Panc1 (cell line): ENCODE measurements around the gene SSBP3. TPM values are rescaled to one million over a fixed set of nuclear protein-coding genes. Genes with fewer than 3 reads are reported as not detected.

Source experiments
- ATAC-seq: fragments of 200-7000 bp; cut with Tn5 transposase; 2 replicates; pipeline ENCODE4 v1.9.1; 2020; ENCODE audit warnings: mild to moderate bottlenecking, moderate library complexity
- BruUV-seq: library from RNA; stranded (reverse); fragments of 400-500 nt; replicated peaks from 2 replicates; lab custom pipeline; 2021; lab: Mats Ljungman, UMichigan
- CTCF ChIA-PET: fragments of 300-600 bp; sonication (Branson Sonifier 250); formaldehyde crosslinking; loops from one replicate; lab custom pipeline; 2022; ENCODE audit warnings: antibody characterized with exemption; lab: Charles Lee
- POLR2A ChIA-PET: fragments of 300-600 bp; sonication (Branson Sonifier 250); formaldehyde crosslinking; loops from one replicate; lab custom pipeline; 2022; ENCODE audit warnings: antibody characterized with exemption; lab: Charles Lee
- DNase-seq: peaks from one replicate; pipeline ENCODE4 v3.0.0-alpha.2; 2010; ENCODE audit warnings: low read depth, low spot score
- H3K27ac ChIP-seq: 2 replicates; pipeline ENCODE4 v1.5.1; 2011; ENCODE audit warnings: mild to moderate bottlenecking, low read length, inconsistent platforms
- H3K27me3 ChIP-seq: fragments of 200-500 bp; sonication (Bioruptor generic); 2 replicates; pipeline ENCODE4 v1.6.0; 2014; ENCODE audit warnings: low read length, inconsistent platforms; ENCODE audit not compliant: control insufficient read depth, insufficient read depth
- H3K36me3 ChIP-seq: fragments of 200-500 bp; sonication (Bioruptor generic); 2 replicates; pipeline ENCODE4 v1.5.1; 2014; ENCODE audit warnings: inconsistent platforms, mild to moderate bottlenecking, low read length, moderate library complexity; ENCODE audit not compliant: control insufficient read depth, insufficient read depth
- H3K4me1 ChIP-seq: 2 replicates; pipeline ENCODE4 v1.5.1; 2011; ENCODE audit warnings: inconsistent platforms, mild to moderate bottlenecking, low read length, moderate library complexity; ENCODE audit not compliant: control insufficient read depth, insufficient read depth
- H3K4me3 ChIP-seq, 2 experiments: 2 replicates each; pipeline ENCODE4 v1.5.1; 2011 to 2012; ENCODE audit warnings: low read depth in 2 of 2, low read length in 2 of 2, mild to moderate bottlenecking in 2 of 2, inconsistent platforms in 1 of 2, moderate library complexity in 1 of 2
- H3K9me3 ChIP-seq: fragments of 200-500 bp; sonication (Bioruptor generic); 2 replicates; pipeline ENCODE4 v1.5.1; 2014; ENCODE audit warnings: low read depth, mild to moderate bottlenecking, inconsistent platforms, low read length, moderate library complexity; ENCODE audit not compliant: control insufficient read depth, insufficient read depth
- POLR2AphosphoS5 ChIP-seq: IDR thresholded peaks from 2 replicates; pipeline ENCODE4 v1.6.1; 2012; ENCODE audit warnings: mild to moderate bottlenecking, low read depth, low read length, moderate library complexity
- SIN3A ChIP-seq: IDR thresholded peaks from 2 replicates; pipeline ENCODE4 v1.6.1; 2012; ENCODE audit warnings: low read depth, mild to moderate bottlenecking, low read length, moderate library complexity, borderline replicate concordance; ENCODE audit not compliant: insufficient read depth
- TCF7L2 ChIP-seq: IDR thresholded peaks from 2 replicates; pipeline ENCODE4 v1.6.1; 2011; ENCODE audit warnings: mild to moderate bottlenecking, low read depth, low read length, inconsistent platforms
- in situ Hi-C: cut with HindIII; loops from 2 replicates; pipeline ENCODE4 v1.10.0; 2016; ENCODE audit warnings: low sequenced_read_pairs, low pct_unique_long_range_greater_than_20kb
- intact Hi-C: fragments of 100-400 bp; cut with micrococcal nuclease; formaldehyde crosslinking; loops from one replicate; pipeline ENCODE4 v1.10.0; 2022; ENCODE audit not compliant: unreplicated experiment
- total RNA-seq: library from RNA; stranded (reverse); gene quantifications from one replicate; pipeline ENCODE4 v1.2.1, GENCODE V29; 2021; ENCODE audit not compliant: unreplicated experiment
- TF ChIP-seq, protein P1 (sequence below), 2 experiments: IDR thresholded peaks; 2 replicates each; pipeline ENCODE4 v1.6.1; 2011 to 2012; ENCODE audit warnings: low read depth in 2 of 2, control low read depth in 1 of 2, low read length in 1 of 2, mild to moderate bottlenecking in 1 of 2, moderate library complexity in 1 of 2; ENCODE audit not compliant: insufficient read depth in 1 of 2
- TF ChIP-seq, protein P2 (sequence below): fragments of 450-650 bp; IDR thresholded peaks from 2 replicates; pipeline ENCODE4 v1.5.1; 2017; ENCODE audit warnings: mild to moderate bottlenecking

Gene SSBP3
- total RNA-seq, 1 experiment from 2014 or later = 22.5 TPM

DNA sequence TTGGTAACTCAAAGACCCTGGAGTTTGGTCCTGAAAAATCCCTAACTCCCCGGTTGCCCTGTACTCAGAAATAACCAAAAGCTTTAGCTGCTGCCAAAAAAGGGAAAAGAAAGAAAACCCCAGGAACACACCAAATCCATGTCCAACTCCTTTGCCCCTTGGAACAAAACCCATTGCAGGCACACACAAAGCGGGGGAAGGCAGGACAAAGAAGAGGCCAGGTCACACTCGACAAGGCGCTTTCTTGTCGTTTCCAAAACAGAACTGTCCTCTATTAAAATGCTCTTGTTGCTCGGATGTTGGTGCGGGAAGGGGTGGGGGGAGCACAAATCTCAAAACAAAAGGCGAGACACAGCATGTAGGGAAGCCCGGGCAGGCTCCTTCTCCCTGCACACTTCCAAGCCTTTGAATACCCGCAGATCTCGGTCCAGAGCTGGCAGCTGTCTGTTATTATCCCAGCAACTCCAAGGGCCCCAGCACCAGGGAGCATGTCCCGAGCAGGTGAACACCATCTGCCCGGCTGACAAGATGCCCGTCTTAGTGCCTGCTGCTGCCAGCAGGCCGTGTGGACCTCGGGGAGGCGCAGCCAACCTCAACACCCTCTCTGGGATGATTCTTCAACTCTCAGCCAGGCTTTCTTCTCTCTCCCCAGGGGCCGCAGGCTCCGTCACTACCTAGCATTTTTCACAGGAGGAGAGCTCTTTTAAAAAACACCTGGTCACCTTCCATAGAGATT lies 96.4 kb downstream of the SSBP3 start:
- intact Hi-C loops = loop anchor here (5.0 kb wide), 1 partner anchor 178 kb away; no protein-coding TSS in a partner anchor
- in situ Hi-C loops = no loop called here
- CTCF ChIA-PET = interaction anchor here (0.6 kb wide), 2 partner anchors 53 to 180 kb away, joined by 3 to 4 read pairs; no protein-coding TSS in a partner anchor
- no peak overlapping the region for H3K27ac ChIP-seq
- H3K27me3 ChIP-seq = no peaks in the 10 kb centered on the region
- POLR2A ChIA-PET = no interaction called here
- no TSS peak for BruUV-seq
- no peak for DNase-seq
- TF ChIP-seq TCF7L2 = no peak
- TF ChIP-seq, protein P1, sequence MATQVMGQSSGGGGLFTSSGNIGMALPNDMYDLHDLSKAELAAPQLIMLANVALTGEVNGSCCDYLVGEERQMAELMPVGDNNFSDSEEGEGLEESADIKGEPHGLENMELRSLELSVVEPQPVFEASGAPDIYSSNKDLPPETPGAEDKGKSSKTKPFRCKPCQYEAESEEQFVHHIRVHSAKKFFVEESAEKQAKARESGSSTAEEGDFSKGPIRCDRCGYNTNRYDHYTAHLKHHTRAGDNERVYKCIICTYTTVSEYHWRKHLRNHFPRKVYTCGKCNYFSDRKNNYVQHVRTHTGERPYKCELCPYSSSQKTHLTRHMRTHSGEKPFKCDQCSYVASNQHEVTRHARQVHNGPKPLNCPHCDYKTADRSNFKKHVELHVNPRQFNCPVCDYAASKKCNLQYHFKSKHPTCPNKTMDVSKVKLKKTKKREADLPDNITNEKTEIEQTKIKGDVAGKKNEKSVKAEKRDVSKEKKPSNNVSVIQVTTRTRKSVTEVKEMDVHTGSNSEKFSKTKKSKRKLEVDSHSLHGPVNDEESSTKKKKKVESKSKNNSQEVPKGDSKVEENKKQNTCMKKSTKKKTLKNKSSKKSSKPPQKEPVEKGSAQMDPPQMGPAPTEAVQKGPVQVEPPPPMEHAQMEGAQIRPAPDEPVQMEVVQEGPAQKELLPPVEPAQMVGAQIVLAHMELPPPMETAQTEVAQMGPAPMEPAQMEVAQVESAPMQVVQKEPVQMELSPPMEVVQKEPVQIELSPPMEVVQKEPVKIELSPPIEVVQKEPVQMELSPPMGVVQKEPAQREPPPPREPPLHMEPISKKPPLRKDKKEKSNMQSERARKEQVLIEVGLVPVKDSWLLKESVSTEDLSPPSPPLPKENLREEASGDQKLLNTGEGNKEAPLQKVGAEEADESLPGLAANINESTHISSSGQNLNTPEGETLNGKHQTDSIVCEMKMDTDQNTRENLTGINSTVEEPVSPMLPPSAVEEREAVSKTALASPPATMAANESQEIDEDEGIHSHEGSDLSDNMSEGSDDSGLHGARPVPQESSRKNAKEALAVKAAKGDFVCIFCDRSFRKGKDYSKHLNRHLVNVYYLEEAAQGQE (IDR thresholded peaks at IDR 0.05; ENCODE audit: insufficient read depth in 1 of 2, low read depth in 2 of 2, low read length in 1 of 2) = no peak
- no peak for TF ChIP-seq POLR2AphosphoS5
- TF ChIP-seq, protein P2, sequence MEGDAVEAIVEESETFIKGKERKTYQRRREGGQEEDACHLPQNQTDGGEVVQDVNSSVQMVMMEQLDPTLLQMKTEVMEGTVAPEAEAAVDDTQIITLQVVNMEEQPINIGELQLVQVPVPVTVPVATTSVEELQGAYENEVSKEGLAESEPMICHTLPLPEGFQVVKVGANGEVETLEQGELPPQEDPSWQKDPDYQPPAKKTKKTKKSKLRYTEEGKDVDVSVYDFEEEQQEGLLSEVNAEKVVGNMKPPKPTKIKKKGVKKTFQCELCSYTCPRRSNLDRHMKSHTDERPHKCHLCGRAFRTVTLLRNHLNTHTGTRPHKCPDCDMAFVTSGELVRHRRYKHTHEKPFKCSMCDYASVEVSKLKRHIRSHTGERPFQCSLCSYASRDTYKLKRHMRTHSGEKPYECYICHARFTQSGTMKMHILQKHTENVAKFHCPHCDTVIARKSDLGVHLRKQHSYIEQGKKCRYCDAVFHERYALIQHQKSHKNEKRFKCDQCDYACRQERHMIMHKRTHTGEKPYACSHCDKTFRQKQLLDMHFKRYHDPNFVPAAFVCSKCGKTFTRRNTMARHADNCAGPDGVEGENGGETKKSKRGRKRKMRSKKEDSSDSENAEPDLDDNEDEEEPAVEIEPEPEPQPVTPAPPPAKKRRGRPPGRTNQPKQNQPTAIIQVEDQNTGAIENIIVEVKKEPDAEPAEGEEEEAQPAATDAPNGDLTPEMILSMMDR = no peak
- no peak for TF ChIP-seq SIN3A
- H3K4me1 ChIP-seq = no peaks in the 10 kb centered on the region
- no peak overlapping the region for H3K4me3 ChIP-seq
- no peaks in the 10 kb centered on the region for H3K9me3 ChIP-seq
- no peaks in the 10 kb centered on the region for H3K36me3 ChIP-seq
- no peak for ATAC-seq

DNA sequence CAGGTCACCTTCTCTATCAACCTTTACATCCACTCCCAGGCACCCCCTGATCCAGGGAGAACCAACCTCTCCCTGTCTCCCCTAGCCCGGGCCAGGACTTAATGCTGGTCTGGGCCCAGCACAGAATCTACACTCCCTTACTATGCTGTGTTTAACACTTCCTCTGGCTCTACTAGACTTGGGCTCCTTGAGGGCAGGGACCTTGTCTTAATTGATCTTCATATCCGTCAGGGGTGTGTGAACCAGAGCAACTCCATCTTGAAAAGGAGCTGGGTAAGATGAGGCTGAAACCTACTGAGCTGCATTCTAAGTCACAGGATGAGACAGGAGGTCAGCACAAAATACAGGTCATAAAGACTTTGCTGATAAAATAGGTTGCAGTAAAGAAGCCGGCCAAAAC lies 98.9 kb downstream of the SSBP3 start:
- no peak for DNase-seq
- POLR2A ChIA-PET = no interaction called here
- CTCF ChIA-PET = no interaction called here
- in situ Hi-C loops (no loop called here), intact Hi-C loops (no loop called here)
- no peaks in the 10 kb centered on the region for H3K4me1 ChIP-seq
- H3K27ac ChIP-seq = no peak overlapping the region
- H3K4me3 ChIP-seq = no peak overlapping the region
- ATAC-seq = no peak
- no peak for TF ChIP-seq POLR2AphosphoS5
- TF ChIP-seq, protein P2 = no peak
- TF ChIP-seq, protein P1 (IDR thresholded peaks at IDR 0.05; ENCODE audit: insufficient read depth in 1 of 2, low read depth in 2 of 2, low read length in 1 of 2) = no peak
- TF ChIP-seq TCF7L2 = no peak
- TF ChIP-seq SIN3A = no peak
- no peaks in the 10 kb centered on the region for H3K27me3 ChIP-seq
- no peaks in the 10 kb centered on the region for H3K9me3 ChIP-seq
- BruUV-seq = no TSS peak
- H3K36me3 ChIP-seq = no peaks in the 10 kb centered on the region
